ENCODE data around the gene CLEC7A.

The CLEC7A gene

DNA sequence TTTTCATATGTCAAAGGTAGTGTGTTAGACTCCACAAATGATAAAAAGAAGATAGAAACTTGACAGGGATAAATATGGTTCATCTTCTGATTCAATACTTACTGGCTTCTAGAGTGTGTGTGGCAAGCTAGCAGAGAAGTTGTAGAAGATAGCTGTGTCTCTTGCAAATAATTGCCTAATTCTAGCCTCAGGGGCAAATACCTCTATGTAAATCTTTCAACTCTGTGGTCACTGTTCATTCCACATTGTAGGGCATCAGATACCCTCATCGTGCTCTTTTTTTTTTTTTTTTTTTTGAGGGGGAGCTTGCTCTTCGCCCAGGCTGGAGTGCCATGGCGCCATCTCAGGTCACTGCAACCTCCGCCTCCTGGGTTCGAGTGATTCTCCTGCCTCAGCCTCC lies 40.2 kb upstream of the CLEC7A start:
- TF ChIP-seq CTCF (IDR thresholded peaks at IDR 0.05; ENCODE audit: low read depth, low read length, missing control alignments): no peak
- H3K4me3 ChIP-seq (replicated peaks; ENCODE audit: low read depth, low read length): no peak overlapping the region
- no peak for DNase-seq (ENCODE audit: extremely low read depth, low read depth)

- TF ChIP-seq CTCF (IDR thresholded peaks at IDR 0.05; ENCODE audit: low read depth, low read length, missing control alignments): no peak
- DNase-seq (ENCODE audit: extremely low read depth, low read depth): no peak
- no peak overlapping the region for H3K4me3 ChIP-seq (replicated peaks; ENCODE audit: low read depth, low read length)
These were observed 39.1 kb upstream of the CLEC7A start for GRCh38 chr12:10169104-10169503.

DNA sequence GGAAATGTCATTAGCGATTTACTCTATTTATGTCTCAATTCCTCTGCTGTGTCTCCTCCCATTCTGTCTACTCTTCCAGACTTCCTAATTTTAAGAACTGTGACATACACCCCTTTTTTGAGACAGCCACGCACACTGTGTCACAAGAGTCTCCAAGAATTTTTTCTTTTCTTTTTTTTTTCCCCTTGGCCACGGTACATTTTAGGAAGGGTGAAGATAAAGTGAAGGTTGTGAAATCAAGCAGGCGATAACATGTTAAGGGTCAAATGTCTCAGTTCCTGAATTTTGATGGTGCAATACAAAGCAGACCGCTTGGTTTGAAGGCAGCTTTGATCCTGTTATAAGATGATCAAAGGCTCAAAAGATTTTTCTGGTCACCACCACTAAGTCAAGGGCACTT lies 37.6 kb upstream of the CLEC7A start:
- H3K4me3 ChIP-seq (replicated peaks; ENCODE audit: low read depth, low read length): no peak overlapping the region
- no peak for TF ChIP-seq CTCF (IDR thresholded peaks at IDR 0.05; ENCODE audit: low read depth, low read length, missing control alignments)
- no peak for DNase-seq (ENCODE audit: extremely low read depth, low read depth)

DNA sequence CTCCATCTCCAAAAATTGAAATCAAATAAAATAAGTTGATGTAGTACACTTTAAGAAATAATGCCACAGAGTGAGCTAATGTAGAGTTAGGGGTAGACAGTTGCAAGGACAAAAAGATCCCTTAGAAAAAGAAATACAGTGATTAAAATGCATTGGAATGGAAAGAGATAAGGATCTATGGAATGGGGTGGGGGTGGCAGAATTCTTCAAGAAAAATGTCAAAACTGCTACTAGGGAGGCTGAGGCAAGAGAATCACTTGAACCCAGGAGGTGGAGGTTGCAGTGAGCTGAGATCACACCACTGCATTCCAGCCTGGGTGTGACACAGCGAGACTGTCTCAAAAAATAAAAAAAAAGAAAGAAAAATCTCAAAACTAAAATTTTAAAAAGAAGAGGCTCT lies 35.4 kb upstream of the CLEC7A start:
- H3K4me3 ChIP-seq (replicated peaks; ENCODE audit: low read depth, low read length): no peak overlapping the region
- DNase-seq (ENCODE audit: extremely low read depth, low read depth): no peak
- TF ChIP-seq CTCF (IDR thresholded peaks at IDR 0.05; ENCODE audit: low read depth, low read length, missing control alignments): no peak

- DNase-seq (ENCODE audit: extremely low read depth, low read depth): no peak
- TF ChIP-seq CTCF (IDR thresholded peaks at IDR 0.05; ENCODE audit: low read depth, low read length, missing control alignments): no peak
- no peak overlapping the region for H3K4me3 ChIP-seq (replicated peaks; ENCODE audit: low read depth, low read length)
These were observed 33.1 kb upstream of the CLEC7A start for GRCh38 chr12:10163084-10163483.

- H3K4me3 ChIP-seq (replicated peaks; ENCODE audit: low read depth, low read length): no peak overlapping the region
- no peak for TF ChIP-seq CTCF (IDR thresholded peaks at IDR 0.05; ENCODE audit: low read depth, low read length, missing control alignments)
- DNase-seq (ENCODE audit: extremely low read depth, low read depth): no peak
These were observed 30.8 kb upstream of the CLEC7A start for GRCh38 chr12:10160617-10161385.

GRCh38 chr12:10159280-10159679 lies 29.3 kb upstream of the CLEC7A start:
- DNase-seq (ENCODE audit: extremely low read depth, low read depth): no peak
- no peak overlapping the region for H3K4me3 ChIP-seq (replicated peaks; ENCODE audit: low read depth, low read length)
- no peak for TF ChIP-seq CTCF (IDR thresholded peaks at IDR 0.05; ENCODE audit: low read depth, low read length, missing control alignments)
